T-helper 1 cell treated with Interleukin-12 subunit alpha and Interleukin-12 subunit beta and Interleukin-4 antibody, amounts not matched to agents 30 μg/mL and 1 μg/mL, for 36 hours (primary cell): Measurements from ENCODE around the gene PTPRD.

Source experiments
- H3K27ac Mint-ChIP-seq: one replicate; pipeline ENCODE4 v1.8.0; 2021; ENCODE audit warnings: mild to moderate bottlenecking, mixed read lengths
- H3K27me3 Mint-ChIP-seq: one replicate; pipeline ENCODE4 v1.8.0; 2021; ENCODE audit warnings: low read depth, mixed read lengths
- H3K36me3 Mint-ChIP-seq: one replicate; pipeline ENCODE4 v1.8.0; 2021; ENCODE audit warnings: low read depth, mixed read lengths
- H3K4me1 Mint-ChIP-seq: one replicate; pipeline ENCODE4 v1.8.0; 2021; ENCODE audit warnings: low read depth, mixed read lengths
- H3K4me3 Mint-ChIP-seq: one replicate; pipeline ENCODE4 v1.8.0; 2021; ENCODE audit warnings: mild to moderate bottlenecking, moderate library complexity, mixed read lengths
- H3K9me3 Mint-ChIP-seq: one replicate; pipeline ENCODE4 v1.8.0; 2021; ENCODE audit warnings: mixed read lengths

PTPRD gene

DNA sequence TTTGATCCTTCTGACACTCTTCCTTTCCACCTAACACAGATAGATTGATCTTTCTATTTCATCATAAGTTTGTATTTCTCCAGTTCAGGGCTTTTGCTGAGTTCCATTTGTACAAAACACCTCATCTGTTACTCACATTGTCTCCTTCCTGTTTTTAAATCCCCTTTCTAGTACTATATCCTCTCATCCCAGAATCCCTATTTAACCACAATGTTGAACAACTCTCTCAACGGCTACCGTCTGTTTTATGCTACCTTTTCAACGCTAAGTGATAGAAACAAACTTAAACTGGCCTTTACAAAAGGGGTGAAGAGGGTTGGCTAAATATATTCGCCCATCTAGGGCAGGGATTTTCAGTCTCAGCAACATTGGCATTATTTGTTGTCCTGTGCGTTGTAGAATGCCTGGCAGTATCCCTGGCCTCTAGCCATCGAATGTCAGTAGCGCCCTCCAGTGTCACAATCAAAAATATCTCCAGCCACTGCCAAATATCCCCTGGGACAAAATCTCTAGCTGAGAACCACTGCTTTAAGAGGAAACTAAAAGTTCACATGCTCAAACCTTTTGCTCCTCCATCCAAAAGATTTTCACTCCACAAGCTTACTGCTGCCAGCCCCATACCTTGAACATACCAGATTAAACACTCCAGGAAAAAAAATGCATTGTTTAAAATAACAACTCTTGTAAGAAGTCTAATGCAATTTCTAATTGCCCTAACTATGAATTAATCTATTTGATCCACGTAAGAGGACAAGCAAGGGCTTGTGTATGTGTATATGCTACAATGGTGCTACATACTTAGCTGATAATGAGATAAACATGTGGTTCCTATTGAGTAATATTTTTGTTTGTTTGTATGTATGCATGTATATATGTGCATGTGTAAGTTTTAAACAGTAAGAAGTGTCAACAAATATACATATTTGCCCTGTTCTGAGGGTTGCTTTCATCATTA lies 344.0 kb downstream of the PTPRD start:
- H3K4me1 Mint-ChIP-seq: no peaks in the 10 kb centered on the region
- H3K27ac Mint-ChIP-seq: no peak overlapping the region
- no peaks in the 10 kb centered on the region for H3K27me3 Mint-ChIP-seq
- no peaks in the 10 kb centered on the region for H3K36me3 Mint-ChIP-seq
- no peaks in the 10 kb centered on the region for H3K9me3 Mint-ChIP-seq
- H3K4me3 Mint-ChIP-seq: no peak overlapping the region

DNA sequence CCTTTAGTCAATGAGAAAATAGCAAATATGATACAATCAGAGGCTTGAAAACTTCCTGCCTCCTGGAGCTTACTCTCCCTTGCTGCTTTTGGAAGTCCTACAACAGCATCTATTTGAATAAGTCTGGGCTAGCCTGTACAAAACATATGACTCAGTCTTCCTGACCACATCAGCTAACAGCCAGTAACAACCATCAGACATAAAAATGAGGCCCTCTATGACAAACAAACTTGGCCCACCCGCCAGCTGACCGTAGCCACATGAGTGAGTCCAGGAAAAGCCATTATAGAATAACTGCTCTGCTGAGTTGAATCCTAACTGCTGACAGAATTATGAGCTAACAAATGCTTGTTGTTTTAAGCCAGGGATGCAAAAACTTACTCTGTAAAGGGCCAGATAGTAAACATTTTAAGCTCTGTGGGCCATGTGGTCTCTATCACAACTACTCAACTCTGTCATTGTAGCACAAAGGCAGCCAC lies 347.6 kb downstream of the PTPRD start:
- Mint-ChIP-seq H3K9me3 (peaks cover 6% of the 10 kb centered on the region), H3K27ac (no peak overlapping the region), H3K4me1 (no peaks in the 10 kb centered on the region), H3K36me3 (no peaks in the 10 kb centered on the region), H3K27me3 (no peaks in the 10 kb centered on the region), H3K4me3 (no peak overlapping the region)

DNA sequence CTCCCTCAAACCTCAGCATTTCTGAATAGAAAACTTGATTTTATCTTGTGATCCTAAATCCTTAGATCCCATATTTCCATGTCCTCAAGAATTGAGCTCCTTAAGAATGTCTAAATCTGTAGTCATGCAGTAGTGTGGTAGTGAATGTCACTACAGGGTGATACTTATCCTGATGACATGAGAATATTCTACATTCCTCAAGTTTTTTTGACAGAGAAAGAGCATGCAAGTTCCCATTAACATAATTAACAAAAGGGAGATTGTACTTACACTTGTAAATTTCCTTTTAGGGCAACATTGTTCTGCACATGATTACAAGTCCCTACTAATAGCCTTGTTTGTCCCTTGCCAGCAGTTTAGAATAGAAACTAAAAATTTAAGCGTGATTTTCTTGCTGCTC lies 352.3 kb downstream of the PTPRD start:
- peaks cover 13% of the 10 kb centered on the region for H3K9me3 Mint-ChIP-seq
- no peak overlapping the region for H3K4me3 Mint-ChIP-seq
- no peak overlapping the region for H3K27ac Mint-ChIP-seq
- no peaks in the 10 kb centered on the region for H3K4me1 Mint-ChIP-seq
- H3K27me3 Mint-ChIP-seq: no peaks in the 10 kb centered on the region
- H3K36me3 Mint-ChIP-seq: no peaks in the 10 kb centered on the region

DNA sequence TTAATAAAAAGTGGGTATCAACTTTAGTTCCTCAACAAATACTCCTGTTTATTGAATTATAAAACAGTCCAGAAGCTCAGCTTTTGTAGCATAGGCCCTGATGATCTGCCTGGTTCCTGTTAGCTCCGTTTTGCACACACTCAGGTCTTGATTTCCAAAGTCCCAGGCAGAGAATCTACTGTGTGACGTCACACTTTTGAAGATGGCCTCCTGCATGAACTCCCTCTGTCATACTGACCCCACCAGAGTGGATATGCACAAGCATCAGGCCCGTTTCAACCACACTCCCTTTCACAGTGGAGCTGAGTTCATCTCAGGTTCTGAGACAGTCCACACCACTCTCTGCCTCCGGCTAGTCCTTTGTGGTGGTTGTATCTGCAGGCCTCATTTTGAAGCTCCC lies 353.1 kb downstream of the PTPRD start:
- H3K9me3 Mint-ChIP-seq: peaks cover 13% of the 10 kb centered on the region

DNA sequence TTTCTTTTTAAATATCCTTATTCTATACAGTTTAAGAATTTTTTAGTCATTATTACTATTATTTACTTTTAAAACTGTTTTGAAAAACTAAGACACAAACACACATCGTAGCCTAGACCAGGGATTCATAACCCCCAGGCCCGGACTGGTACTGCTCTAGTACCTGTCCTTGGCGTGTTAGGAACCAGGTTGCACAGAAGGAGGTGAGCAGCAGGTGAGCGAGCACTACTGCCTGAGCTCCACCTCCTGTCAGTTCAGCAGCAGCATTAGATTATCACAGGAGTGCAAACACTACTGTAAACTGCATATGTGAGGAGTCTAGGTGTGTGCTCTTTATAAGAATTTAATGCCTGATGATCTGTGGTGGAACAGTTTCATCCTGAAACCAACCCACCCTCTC lies 357.0 kb downstream of the PTPRD start:
- peaks cover 7% of the 10 kb centered on the region for H3K9me3 Mint-ChIP-seq
- H3K4me1 Mint-ChIP-seq: no peaks in the 10 kb centered on the region
- no peaks in the 10 kb centered on the region for H3K36me3 Mint-ChIP-seq
- H3K4me3 Mint-ChIP-seq: no peak overlapping the region
- no peak overlapping the region for H3K27ac Mint-ChIP-seq
- H3K27me3 Mint-ChIP-seq: no peaks in the 10 kb centered on the region

More for the DNA sequence above, 353.1 kb downstream of the PTPRD start:
- no peak overlapping the region for H3K4me3 Mint-ChIP-seq
- H3K4me1 Mint-ChIP-seq: no peaks in the 10 kb centered on the region
- no peaks in the 10 kb centered on the region for H3K27me3 Mint-ChIP-seq
- no peak overlapping the region for H3K27ac Mint-ChIP-seq
- no peaks in the 10 kb centered on the region for H3K36me3 Mint-ChIP-seq

DNA sequence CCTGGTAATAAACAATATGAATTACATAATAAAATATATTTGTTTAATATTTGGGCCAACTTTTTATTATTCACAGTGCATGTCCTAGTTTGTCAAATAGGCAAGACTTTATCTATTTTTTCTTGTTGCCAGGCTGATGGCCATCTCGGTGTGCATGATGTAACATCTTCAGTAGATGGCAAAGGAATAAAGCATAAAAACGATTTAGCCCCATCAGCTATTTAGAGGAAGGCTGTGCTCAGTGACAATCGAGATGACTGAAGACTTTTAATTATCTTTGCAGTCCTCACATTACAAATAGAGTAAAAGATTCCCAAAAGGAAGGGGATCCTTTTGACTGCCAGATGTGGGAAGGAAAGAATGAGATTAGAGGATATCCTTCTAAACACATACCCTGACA lies 358.5 kb downstream of the PTPRD start:
- H3K4me3 Mint-ChIP-seq: no peak overlapping the region

DNA sequence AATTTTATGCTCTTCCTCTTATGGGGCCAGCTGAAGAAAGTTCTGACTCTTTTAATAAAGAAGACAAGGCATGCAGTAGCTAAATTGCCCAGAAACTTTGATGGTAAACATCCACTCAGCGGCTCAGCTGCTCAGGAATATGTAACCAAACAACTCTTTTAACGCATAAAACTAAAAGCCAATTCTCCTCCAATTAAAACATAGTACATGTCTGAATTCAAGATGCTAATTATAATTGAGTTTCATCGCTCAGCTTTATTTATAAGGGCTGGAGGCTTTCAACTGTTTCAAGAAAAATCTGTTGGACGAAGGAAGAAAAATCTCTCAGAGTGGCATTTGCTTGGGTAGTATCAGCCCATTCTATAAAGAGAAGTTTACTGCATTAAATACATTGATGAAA lies 359.5 kb downstream of the PTPRD start:
- Mint-ChIP-seq H3K4me3 (no peak overlapping the region), H3K36me3 (no peaks in the 10 kb centered on the region), H3K27ac (no peak overlapping the region), H3K27me3 (no peaks in the 10 kb centered on the region), H3K4me1 (no peaks in the 10 kb centered on the region), H3K9me3 (peaks cover 10% of the 10 kb centered on the region)

More for the DNA sequence above, 358.5 kb downstream of the PTPRD start:
- Mint-ChIP-seq H3K9me3 (peaks cover 7% of the 10 kb centered on the region), H3K27me3 (no peaks in the 10 kb centered on the region), H3K27ac (no peak overlapping the region), H3K36me3 (no peaks in the 10 kb centered on the region), H3K4me1 (no peaks in the 10 kb centered on the region)

DNA sequence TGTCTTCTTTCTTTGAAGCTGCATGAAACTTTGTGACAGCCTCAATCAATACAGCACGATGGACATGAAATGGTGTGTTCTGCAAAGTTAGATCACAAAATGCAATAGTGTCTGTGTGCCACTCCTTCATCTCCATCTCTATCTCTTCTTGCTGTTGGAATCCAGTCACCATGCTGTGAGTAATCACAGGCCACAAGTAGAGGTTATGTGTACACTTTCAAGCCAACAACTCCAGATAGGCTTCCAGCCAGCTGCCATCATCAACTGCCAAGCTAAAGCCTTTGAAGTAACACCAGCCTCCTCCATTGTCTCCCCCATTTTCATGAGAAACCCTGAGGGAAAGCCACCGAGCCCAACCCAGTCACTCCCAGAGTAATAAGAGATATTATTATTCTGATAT lies 360.6 kb downstream of the PTPRD start:
- Mint-ChIP-seq H3K4me1 (no peaks in the 10 kb centered on the region), H3K27me3 (no peaks in the 10 kb centered on the region), H3K4me3 (no peak overlapping the region), H3K9me3 (peaks cover 4% of the 10 kb centered on the region), H3K27ac (no peak overlapping the region), H3K36me3 (no peaks in the 10 kb centered on the region)

DNA sequence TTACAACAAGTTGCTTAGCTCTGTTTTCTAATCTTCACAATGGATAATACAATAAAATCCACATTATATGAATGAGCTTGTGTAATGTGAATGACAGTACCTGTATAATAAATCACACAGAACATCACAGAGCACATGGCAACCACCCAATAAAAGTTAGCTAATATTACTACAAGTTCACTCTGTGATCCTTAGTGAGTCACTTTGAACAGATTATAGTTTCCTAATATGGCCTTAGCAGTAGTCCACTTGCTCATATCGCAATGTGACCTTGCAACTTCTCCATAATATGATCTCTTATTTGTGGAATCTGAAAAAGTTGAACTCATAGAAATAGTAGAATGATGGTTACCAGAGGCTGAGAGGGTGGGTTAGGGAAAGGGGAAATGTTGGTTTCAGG lies 361.3 kb downstream of the PTPRD start:
- Mint-ChIP-seq H3K4me3 (no peak overlapping the region), H3K27me3 (no peaks in the 10 kb centered on the region), H3K36me3 (no peaks in the 10 kb centered on the region), H3K27ac (no peak overlapping the region), H3K4me1 (no peaks in the 10 kb centered on the region), H3K9me3 (peaks cover 2% of the 10 kb centered on the region)

DNA sequence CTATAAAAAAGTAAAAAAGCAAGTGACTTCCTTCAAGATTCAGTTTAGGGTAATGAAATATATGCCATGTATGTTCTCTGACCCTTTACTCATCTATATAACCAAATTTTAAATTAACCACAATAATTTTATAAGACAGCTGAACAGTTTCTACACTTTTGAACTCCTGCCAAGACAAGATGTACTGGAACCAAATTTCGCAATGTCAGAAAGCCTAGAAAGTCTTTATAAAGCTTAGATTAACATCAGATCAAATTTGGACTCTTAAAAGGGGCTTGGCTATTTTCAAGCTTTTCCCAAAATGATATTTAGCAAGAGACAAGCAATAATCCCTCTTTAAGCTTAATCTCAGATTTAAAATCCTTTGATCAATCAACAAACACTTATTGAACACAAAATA lies 362.6 kb downstream of the PTPRD start:
- Mint-ChIP-seq H3K4me1 (no peaks in the 10 kb centered on the region), H3K27ac (no peak overlapping the region), H3K36me3 (no peaks in the 10 kb centered on the region), H3K27me3 (no peaks in the 10 kb centered on the region), H3K4me3 (no peak overlapping the region), H3K9me3 (peaks cover 2% of the 10 kb centered on the region)

DNA sequence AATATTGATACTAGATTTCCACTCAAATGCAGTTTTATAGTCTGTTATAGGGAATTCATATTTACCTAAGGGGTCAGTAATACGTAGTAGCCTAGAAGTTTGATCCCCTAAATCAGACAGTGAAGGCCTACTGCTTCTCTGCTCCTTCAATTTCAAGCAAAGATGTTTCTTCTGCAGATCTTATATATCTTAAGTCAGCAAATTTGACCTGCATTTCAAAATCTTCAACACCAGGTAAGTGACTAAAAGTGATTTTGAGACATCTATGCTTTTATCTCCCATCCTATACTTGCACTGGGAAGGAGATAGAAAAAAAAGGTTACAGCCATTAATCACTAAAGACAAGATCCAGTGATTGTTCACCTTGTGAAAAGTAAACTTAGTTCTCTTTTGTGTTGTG lies 363.9 kb downstream of the PTPRD start:
- Mint-ChIP-seq H3K9me3 (peaks cover 2% of the 10 kb centered on the region), H3K27me3 (no peaks in the 10 kb centered on the region), H3K36me3 (no peaks in the 10 kb centered on the region), H3K27ac (no peak overlapping the region), H3K4me3 (no peak overlapping the region), H3K4me1 (no peaks in the 10 kb centered on the region)

DNA sequence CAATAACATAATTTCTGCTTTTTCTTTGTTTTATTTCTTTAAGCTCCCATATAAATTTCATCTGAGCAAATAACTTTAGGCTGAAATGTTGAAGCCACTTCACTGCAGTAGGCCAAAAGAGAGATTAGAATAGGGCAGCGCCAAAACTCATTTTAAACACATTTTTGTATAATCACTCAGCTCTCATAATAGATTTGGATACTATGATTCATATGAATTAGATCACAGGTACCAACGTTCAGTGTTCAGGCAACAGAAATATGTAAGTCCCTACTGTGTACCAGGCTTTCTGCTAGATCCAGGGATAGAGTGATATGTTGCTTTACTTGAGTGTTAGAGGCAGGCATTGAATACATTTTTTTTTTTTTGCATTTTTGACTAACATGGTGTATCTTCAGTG lies 370.5 kb downstream of the PTPRD start:
- no peak overlapping the region for H3K4me3 Mint-ChIP-seq
- H3K36me3 Mint-ChIP-seq: no peaks in the 10 kb centered on the region
- H3K27ac Mint-ChIP-seq: no peak overlapping the region
- H3K9me3 Mint-ChIP-seq: no peaks in the 10 kb centered on the region
- no peaks in the 10 kb centered on the region for H3K4me1 Mint-ChIP-seq
- no peaks in the 10 kb centered on the region for H3K27me3 Mint-ChIP-seq

DNA sequence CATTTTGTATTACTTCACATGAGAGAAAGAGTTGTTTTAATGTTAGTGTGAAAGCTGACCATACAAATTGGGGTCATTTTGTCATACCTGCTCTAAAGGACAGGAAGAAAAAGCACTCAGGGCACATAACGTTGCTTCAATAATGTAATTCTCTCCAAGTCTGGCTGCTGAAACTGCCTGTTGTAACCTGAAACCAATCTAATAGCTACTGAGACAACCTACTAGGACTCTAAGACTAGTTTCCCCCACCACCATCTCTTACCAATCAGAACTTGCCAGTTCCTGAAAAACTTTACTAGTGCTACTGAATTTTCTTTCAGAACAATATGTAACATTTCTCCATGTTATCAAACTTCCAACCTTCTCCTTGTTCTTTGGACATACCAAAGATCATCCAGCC lies 374.7 kb downstream of the PTPRD start:
- Mint-ChIP-seq H3K36me3 (no peaks in the 10 kb centered on the region), H3K4me3 (no peak overlapping the region), H3K27ac (no peak overlapping the region), H3K4me1 (no peaks in the 10 kb centered on the region), H3K9me3 (no peaks in the 10 kb centered on the region), H3K27me3 (no peaks in the 10 kb centered on the region)

DNA sequence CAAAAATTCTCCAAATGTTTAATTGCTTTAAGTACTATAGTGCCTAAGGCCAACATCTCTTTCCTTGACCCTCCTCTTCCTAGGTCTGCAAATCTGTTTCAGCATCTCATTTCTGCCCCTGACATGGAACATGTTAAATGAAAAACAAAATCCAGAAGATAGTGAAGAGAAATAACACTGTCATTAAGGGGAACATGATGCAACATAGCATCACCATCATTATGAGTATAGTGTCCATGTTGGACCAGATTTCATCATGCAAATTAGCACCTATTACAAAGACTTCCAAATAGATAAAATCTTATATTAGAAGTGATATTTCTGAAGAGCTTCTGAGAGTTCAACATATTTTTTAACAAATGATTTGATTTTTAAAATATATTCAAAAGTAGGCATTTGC lies 375.2 kb downstream of the PTPRD start:
- no peaks in the 10 kb centered on the region for H3K4me1 Mint-ChIP-seq
- no peaks in the 10 kb centered on the region for H3K27me3 Mint-ChIP-seq

DNA sequence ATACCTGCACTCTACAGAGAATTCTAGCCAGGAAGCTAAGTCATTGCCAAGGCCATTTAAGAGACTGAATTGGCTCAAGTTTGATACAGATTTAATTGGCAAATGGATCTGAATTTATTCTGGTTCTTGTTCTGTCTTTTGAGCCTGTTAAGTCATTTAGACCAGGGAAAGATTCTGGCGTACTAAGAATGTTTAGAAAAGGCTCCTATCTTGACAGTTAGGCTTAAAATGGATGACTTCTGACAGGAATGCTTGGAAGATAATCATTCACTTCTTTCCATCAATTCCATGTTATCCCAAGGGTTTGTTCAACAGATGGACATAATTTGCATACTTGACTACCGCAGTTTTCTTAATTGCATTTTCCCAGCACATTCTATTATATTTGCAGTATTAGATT lies 376.6 kb downstream of the PTPRD start:
- Mint-ChIP-seq H3K9me3 (no peaks in the 10 kb centered on the region), H3K27ac (no peak overlapping the region), H3K4me1 (no peaks in the 10 kb centered on the region), H3K27me3 (no peaks in the 10 kb centered on the region), H3K4me3 (no peak overlapping the region), H3K36me3 (no peaks in the 10 kb centered on the region)

More for the DNA sequence above, 375.2 kb downstream of the PTPRD start:
- Mint-ChIP-seq H3K4me3 (no peak overlapping the region), H3K36me3 (no peaks in the 10 kb centered on the region), H3K27ac (no peak overlapping the region), H3K9me3 (no peaks in the 10 kb centered on the region)
